B cell (primary cell): Measurements from ENCODE around the gene CNOT1. TPM values are rescaled to one million over a fixed set of nuclear protein-coding genes. Genes with fewer than 3 reads are reported as not detected.

Experiments used
- ATAC-seq: fragments of 200-7000 bp; cut with Tn5 transposase; one replicate; pipeline ENCODE4 v1.10.0; 2021; ENCODE audit warnings: low read depth, mild to moderate bottlenecking, moderate number of reproducible peaks, moderate library complexity
- CTCF ChIA-PET: fragments of 350-600 bp; sonication (Branson Sonifier 250); formaldehyde crosslinking; loops from one replicate; lab custom pipeline; 2021; ENCODE audit warnings: antibody characterized with exemption, inconsistent platforms; lab: Charles Lee
- POLR2A ChIA-PET: fragments of 350-600 bp; sonication (Branson Sonifier 250); formaldehyde crosslinking; loops from one replicate; lab custom pipeline; 2021; ENCODE audit warnings: antibody characterized with exemption; lab: Charles Lee
- DNase-seq: peaks from one replicate; pipeline ENCODE4 v3.0.0; 2013
- H2AFZ ChIP-seq: 2 replicates; pipeline ENCODE4 v1.6.1; 2012; ENCODE audit warnings: mild to moderate bottlenecking, low read depth, low read length; ENCODE audit not compliant: insufficient read depth, poor library complexity, severe bottlenecking
- H3K27ac ChIP-seq, 2 donors: 1 replicate in 1 of 2; 2 replicates in 1 of 2; pipeline ENCODE4 v1.5.1; 2012 to 2013; ENCODE audit warnings: low read length in 2 of 2, mild to moderate bottlenecking in 2 of 2, moderate library complexity in 1 of 2
- H3K27me3 ChIP-seq, 4 experiments: fragments of 200-600 bp in 1 of 4; sonication (generic) in 1 of 4; replicated peaks in 1 of 4; 1 replicate in 2 of 4; 2 replicates in 2 of 4; pipeline versions ENCODE4 v1.6.1 to v1.7.0; 2013 to 2016; ENCODE audit warnings: low read length in 3 of 4, mild to moderate bottlenecking in 2 of 4, mixed read lengths in 1 of 4, moderate library complexity in 1 of 4; ENCODE audit not compliant: insufficient read depth in 4 of 4, control insufficient read depth in 3 of 4; ENCODE audit errors: control extremely low read depth in 1 of 4
- H3K36me3 ChIP-seq, 2 experiments: replicated peaks in 1 of 2; 1 replicate in 1 of 2; 2 replicates in 1 of 2; pipeline versions ENCODE4 v1.6.1 to v1.7.1; 2013; ENCODE audit warnings: low read length in 1 of 2; ENCODE audit not compliant: insufficient read depth in 2 of 2, control insufficient read depth in 1 of 2; ENCODE audit errors: control extremely low read depth in 1 of 2, extremely low read depth in 1 of 2
- H3K4me1 ChIP-seq, 2 donors: fragments of 200-600 bp in 1 of 2; sonication (generic) in 1 of 2; 1 replicate in 1 of 2; 2 replicates in 1 of 2; pipeline versions ENCODE4 v1.5.1 to v1.6.1; 2013 to 2017; ENCODE audit warnings: low read length in 2 of 2; ENCODE audit not compliant: control insufficient read depth in 2 of 2, insufficient read depth in 2 of 2
- H3K4me2 ChIP-seq: replicated peaks from 2 replicates; pipeline ENCODE3; 2012; ENCODE audit warnings: mild to moderate bottlenecking, low read depth, low read length; ENCODE audit not compliant: poor library complexity, severe bottlenecking
- H3K4me3 ChIP-seq, 5 experiments: fragments of 200-600 bp in 1 of 5; sonication (generic) in 1 of 5; 1 replicate in 3 of 5; 2 replicates in 2 of 5; pipeline versions ENCODE4 v1.5.1 to v1.7.0; 2011 to 2016; ENCODE audit warnings: low read length in 4 of 5, mild to moderate bottlenecking in 4 of 5, low read depth in 2 of 5, control low read depth in 1 of 5, moderate library complexity in 1 of 5; ENCODE audit not compliant: insufficient read depth in 1 of 5; ENCODE audit errors: control extremely low read depth in 1 of 5, extremely low read depth in 1 of 5
- H3K79me2 ChIP-seq: fragments of 200-600 bp; sonication (generic); one replicate; pipeline ENCODE4 v1.6.0; 2016; ENCODE audit warnings: low read length; ENCODE audit not compliant: control insufficient read depth, insufficient read depth
- H3K9ac ChIP-seq: fragments of 200-600 bp; sonication (generic); 2 replicates; pipeline ENCODE4 v1.6.1; 2017; ENCODE audit warnings: mild to moderate bottlenecking, low read length, moderate library complexity
- H3K9me3 ChIP-seq, 3 donors: one replicate each; pipeline versions ENCODE4 v1.6.1 to v1.7.1; 2013; ENCODE audit warnings: low read length in 2 of 3; ENCODE audit not compliant: control insufficient read depth in 2 of 3, insufficient read depth in 1 of 3; ENCODE audit errors: control extremely low read depth in 1 of 3
- H4K20me1 ChIP-seq: 2 replicates; pipeline ENCODE4 v1.6.0; 2012; ENCODE audit warnings: mild to moderate bottlenecking, low read length; ENCODE audit not compliant: insufficient read depth, control insufficient read depth, poor library complexity, severe bottlenecking
- H3K27ac Mint-ChIP-seq: one replicate; pipeline ENCODE4 v1.8.0; 2021; ENCODE audit warnings: mixed read lengths
- H3K27me3 Mint-ChIP-seq: one replicate; pipeline ENCODE4 v1.8.0; 2021; ENCODE audit warnings: mixed read lengths
- H3K4me1 Mint-ChIP-seq: one replicate; pipeline ENCODE4 v1.8.0; 2021; ENCODE audit warnings: mixed read lengths
- H3K4me3 Mint-ChIP-seq: one replicate; pipeline ENCODE4 v1.8.0; 2021; ENCODE audit warnings: mixed read lengths
- H3K9me3 Mint-ChIP-seq: one replicate; pipeline ENCODE4 v1.8.0; 2022; ENCODE audit warnings: mixed read lengths; ENCODE audit not compliant: insufficient read depth
- EZH2 ChIP-seq: IDR thresholded peaks from 2 replicates; pipeline ENCODE4 v1.6.1; 2012; ENCODE audit warnings: borderline replicate concordance, low read depth, mild to moderate bottlenecking, moderate library complexity, low read length; ENCODE audit not compliant: insufficient read depth, poor library complexity, severe bottlenecking
- WGBS: methylation state at CpG from one replicate; pipeline ENCODE4 v1.1.5; 2013; ENCODE audit warnings: missing lambda C conversion rate; ENCODE audit not compliant: insufficient coverage; 5-methylcytosine and 5-hydroxymethylcytosine counted together
- intact Hi-C: fragments of 100-400 bp; cut with micrococcal nuclease; formaldehyde crosslinking; loops from one replicate; pipeline ENCODE4 v1.10.0; 2022
- polyA plus RNA-seq: library from polyadenylated mRNA; depleted of rRNA; stranded (reverse); fragments of >200 nt; gene quantifications from 2 replicates; pipeline ENCODE4 v1.2.3, GENCODE V29; 2012
- total RNA-seq, 2 donors: library from RNA; stranded (reverse); fragments of 120-200 nt in 1 of 2; gene quantifications; 1 replicate in 1 of 2; 2 replicates in 1 of 2; pipeline versions ENCODE4 v1.2.3 to v1.2.4, GENCODE V29; 2013 to 2022
- TF ChIP-seq, protein P1 (sequence below): fragments of 200-600 bp; IDR thresholded peaks from one replicate; pipeline ENCODE4 v1.8.0; 2022; ENCODE audit warnings: antibody characterized with exemption, mild to moderate bottlenecking

Gene CNOT1
- total and polyA plus RNA-seq, 2 donors (not counting 1 experiment from before 2014, with no cell fraction given), result 211 to 268 TPM

DNA sequence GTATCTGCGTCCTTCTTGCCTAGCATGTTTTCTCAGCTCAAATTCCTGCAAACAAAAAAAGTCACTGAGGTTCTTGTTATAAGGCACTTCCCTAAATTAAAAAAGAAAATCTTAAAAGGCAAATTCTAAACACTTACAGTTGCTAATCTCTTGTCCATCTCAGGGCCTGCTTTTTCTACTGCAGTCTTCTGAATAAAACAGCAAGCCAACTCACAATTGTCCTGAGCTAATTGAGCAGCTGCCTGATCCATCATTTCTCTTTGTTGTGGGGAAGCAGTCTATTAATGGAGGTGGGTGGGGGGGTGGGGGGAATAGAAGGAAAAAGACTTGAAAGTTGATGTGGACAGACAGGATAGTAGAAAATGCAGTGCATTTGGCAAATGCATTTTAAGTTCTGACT lies 87.3 kb downstream of the CNOT1 start:
- Histone ChIP-seq H3K36me3 (peaks cover 11 to 93% of the 10 kb centered on the region in 2 experiments), H2AFZ (no peak overlapping the region), H4K20me1 (peaks cover 19% of the 10 kb centered on the region), H3K4me1 (no peaks in the 10 kb centered on the region), H3K27me3 (no peaks in the 10 kb centered on the region), H3K79me2 (peaks cover 13% of the 10 kb centered on the region), H3K4me3 (no peak overlapping the region), H3K9ac (no peak overlapping the region), H3K4me2 (no peak overlapping the region), H3K27ac (no peak overlapping the region), H3K9me3 (no peaks in the 10 kb centered on the region)
- Mint-ChIP-seq H3K4me3 (no peak overlapping the region), H3K4me1 (no peaks in the 10 kb centered on the region), H3K9me3 (no peaks in the 10 kb centered on the region), H3K27me3 (no peaks in the 10 kb centered on the region), H3K27ac (no peak overlapping the region)
- ATAC-seq (no peak), DNase-seq (no peak)
- TF ChIP-seq EZH2, result no peak
- TF ChIP-seq, protein P1, sequence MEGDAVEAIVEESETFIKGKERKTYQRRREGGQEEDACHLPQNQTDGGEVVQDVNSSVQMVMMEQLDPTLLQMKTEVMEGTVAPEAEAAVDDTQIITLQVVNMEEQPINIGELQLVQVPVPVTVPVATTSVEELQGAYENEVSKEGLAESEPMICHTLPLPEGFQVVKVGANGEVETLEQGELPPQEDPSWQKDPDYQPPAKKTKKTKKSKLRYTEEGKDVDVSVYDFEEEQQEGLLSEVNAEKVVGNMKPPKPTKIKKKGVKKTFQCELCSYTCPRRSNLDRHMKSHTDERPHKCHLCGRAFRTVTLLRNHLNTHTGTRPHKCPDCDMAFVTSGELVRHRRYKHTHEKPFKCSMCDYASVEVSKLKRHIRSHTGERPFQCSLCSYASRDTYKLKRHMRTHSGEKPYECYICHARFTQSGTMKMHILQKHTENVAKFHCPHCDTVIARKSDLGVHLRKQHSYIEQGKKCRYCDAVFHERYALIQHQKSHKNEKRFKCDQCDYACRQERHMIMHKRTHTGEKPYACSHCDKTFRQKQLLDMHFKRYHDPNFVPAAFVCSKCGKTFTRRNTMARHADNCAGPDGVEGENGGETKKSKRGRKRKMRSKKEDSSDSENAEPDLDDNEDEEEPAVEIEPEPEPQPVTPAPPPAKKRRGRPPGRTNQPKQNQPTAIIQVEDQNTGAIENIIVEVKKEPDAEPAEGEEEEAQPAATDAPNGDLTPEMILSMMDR, result no peak
- WGBS, result 100% methylated on average over 1 of the region's 1 CpG
- ChIA-PET CTCF (no interaction called here), POLR2A (no interaction called here)
- intact Hi-C loops, result no loop called here

DNA sequence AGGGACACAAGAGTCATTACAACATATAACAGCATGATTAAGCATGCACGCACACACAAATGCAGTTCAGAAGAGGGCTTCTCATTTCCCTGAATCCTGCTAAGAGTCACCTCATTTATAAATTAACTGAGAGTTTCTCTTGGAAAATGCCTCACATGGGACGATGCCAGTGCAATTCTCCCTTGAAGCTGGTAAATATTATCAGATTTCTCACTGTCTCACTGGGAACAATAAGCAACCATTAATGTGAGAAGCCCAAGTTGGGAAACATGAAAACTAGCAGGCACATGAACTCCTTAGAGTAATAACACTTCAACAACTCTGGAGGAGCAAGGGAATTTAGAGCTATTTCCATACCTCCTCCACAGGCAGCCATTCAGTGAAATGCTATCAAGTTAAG lies 87.9 kb downstream of the CNOT1 start:
- intact Hi-C loops, result no loop called here
- Mint-ChIP-seq H3K4me3 (no peak overlapping the region), H3K4me1 (no peaks in the 10 kb centered on the region), H3K27me3 (no peaks in the 10 kb centered on the region), H3K9me3 (no peaks in the 10 kb centered on the region), H3K27ac (no peak overlapping the region)
- Histone ChIP-seq H3K4me1 (no peaks in the 10 kb centered on the region), H3K27ac (no peak overlapping the region), H3K36me3 (peaks cover 14 to 92% of the 10 kb centered on the region in 2 experiments), H3K9me3 (no peaks in the 10 kb centered on the region), H3K79me2 (peaks cover 13% of the 10 kb centered on the region), H3K27me3 (no peaks in the 10 kb centered on the region), H3K9ac (no peak overlapping the region), H3K4me2 (no peak overlapping the region), H2AFZ (no peak overlapping the region), H3K4me3 (no peak overlapping the region), H4K20me1 (peaks cover 19% of the 10 kb centered on the region)
- CTCF ChIA-PET, result no interaction called here
- DNase-seq (no peak), ATAC-seq (no peak)
- 94% methylated on average over 2 of the region's 2 CpGs for WGBS
- TF ChIP-seq EZH2, result no peak
- TF ChIP-seq, protein P1, result no peak
- POLR2A ChIA-PET, result no interaction called here
